H1 (cell line): ENCODE results near the gene CACNB2. TPM values are rescaled to one million over a fixed set of nuclear protein-coding genes. Genes with fewer than 3 reads are reported as not detected.

Experiments
- CTCF ChIA-PET: fragments of 300-600 bp; sonication (Branson Sonifier 250); formaldehyde crosslinking; loops from one replicate; lab custom pipeline; 2021; ENCODE audit not compliant: partially characterized antibody; lab: Charles Lee
- POLR2A ChIA-PET: fragments of 300-600 bp; sonication (Branson Sonifier 250); formaldehyde crosslinking; loops from one replicate; lab custom pipeline; 2021; ENCODE audit warnings: inconsistent platforms; ENCODE audit not compliant: partially characterized antibody; lab: Charles Lee
- DNase-seq, 2 experiments: peaks; one replicate each; pipeline versions ENCODE4 v3.0.0 to v3.0.0-alpha.2; 2010 to 2022; ENCODE audit warnings: low spot score in 2 of 2, low read depth in 1 of 2, mixed read lengths in 1 of 2
- FAIRE-seq: peaks from 2 replicates; lab custom pipeline; 2011; peaks lifted over from hg19 to GRCh38; lab: Jason Lieb, UNC
- H2AFZ ChIP-seq: 2 replicates; pipeline ENCODE4 v1.8.1; 2012; ENCODE audit warnings: low read length, inconsistent platforms
- H2AK5ac ChIP-seq: 2 replicates; pipeline ENCODE4 v1.6.1; 2013; ENCODE audit warnings: low read depth, low read length
- H2BK120ac ChIP-seq: replicated peaks from 2 replicates; pipeline ENCODE3; 2013; ENCODE audit warnings: low read depth, low read length, inconsistent platforms
- H2BK12ac ChIP-seq: 2 replicates; pipeline ENCODE4 v1.6.1; 2013; ENCODE audit warnings: low read depth, low read length
- H2BK15ac ChIP-seq: 2 replicates; pipeline ENCODE4 v1.6.1; 2013; ENCODE audit warnings: low read length
- H2BK20ac ChIP-seq: 2 replicates; pipeline ENCODE4 v1.6.1; 2013; ENCODE audit warnings: low read length
- H2BK5ac ChIP-seq: 2 replicates; pipeline ENCODE4 v1.6.1; 2013; ENCODE audit warnings: low read depth, low read length
- H3K14ac ChIP-seq: 2 replicates; pipeline ENCODE4 v1.6.1; 2013; ENCODE audit warnings: inconsistent platforms; ENCODE audit not compliant: insufficient read length
- H3K18ac ChIP-seq: 2 replicates; pipeline ENCODE4 v1.6.1; 2013; ENCODE audit warnings: low read length; ENCODE audit errors: extremely low read depth
- H3K23ac ChIP-seq: 2 replicates; pipeline ENCODE4 v1.6.1; 2013; ENCODE audit warnings: inconsistent platforms; ENCODE audit not compliant: insufficient read length
- H3K23me2 ChIP-seq: 2 replicates; pipeline ENCODE4 v1.6.1; 2013; ENCODE audit warnings: low read depth, low read length
- H3K27ac ChIP-seq: 2 replicates; pipeline ENCODE4 v1.6.1; 2011; ENCODE audit warnings: low read depth, low read length, inconsistent platforms
- H3K27me3 ChIP-seq, 4 experiments: replicated peaks in 1 of 4; 1 replicate in 1 of 4; 2 replicates in 3 of 4; pipeline versions ENCODE4 v1.6.1 to v1.8.1; 2011 to 2013; ENCODE audit warnings: low read length in 3 of 4, mild to moderate bottlenecking in 3 of 4, inconsistent platforms in 2 of 4, mixed read lengths in 2 of 4, moderate library complexity in 1 of 4; ENCODE audit not compliant: control insufficient read depth in 3 of 4, insufficient read depth in 3 of 4; ENCODE audit errors: extremely low read depth in 1 of 4
- H3K36me3 ChIP-seq, 4 experiments: 2 replicates each; pipeline versions ENCODE4 v1.6.1 to v1.8.1; 2011 to 2013; ENCODE audit warnings: mild to moderate bottlenecking in 4 of 4, low read length in 3 of 4, moderate library complexity in 2 of 4, control low read depth in 1 of 4, inconsistent platforms in 1 of 4; ENCODE audit not compliant: insufficient read depth in 4 of 4, control insufficient read depth in 2 of 4
- H3K4ac ChIP-seq: replicated peaks from 2 replicates; pipeline ENCODE3; 2013; ENCODE audit warnings: low read length, low read depth, mixed read lengths, inconsistent platforms; ENCODE audit not compliant: insufficient read length
- H3K4me1 ChIP-seq, 4 experiments: replicated peaks in 1 of 4; 1 replicate in 1 of 4; 2 replicates in 3 of 4; pipeline versions ENCODE4 v1.6.1 to v1.8.1; 2011 to 2013; ENCODE audit warnings: low read length in 3 of 4, inconsistent platforms in 2 of 4, mixed read lengths in 1 of 4; ENCODE audit not compliant: insufficient read depth in 4 of 4, control insufficient read depth in 3 of 4
- H3K4me2 ChIP-seq, 2 experiments: 2 replicates each; pipeline versions ENCODE4 v1.6.1 to v1.8.1; 2011 to 2013; ENCODE audit warnings: low read depth in 2 of 2, low read length in 2 of 2, control low read depth in 1 of 2, inconsistent platforms in 1 of 2, mild to moderate bottlenecking in 1 of 2; ENCODE audit not compliant: insufficient read depth in 1 of 2
- H3K4me3 ChIP-seq, 4 experiments: fragments of 200-600, 300-600 bp in 1 of 4; sonication (generic), shearing (Covaris generic), sonication (Bioruptor Twin) in 1 of 4; 2 replicates each; pipeline versions ENCODE4 v1.5.1 to v1.8.1; 2011 to 2016; ENCODE audit warnings: low read length in 4 of 4, low read depth in 3 of 4, control low read depth in 2 of 4, inconsistent platforms in 2 of 4, mild to moderate bottlenecking in 2 of 4, mixed read lengths in 1 of 4, moderate library complexity in 1 of 4; ENCODE audit not compliant: insufficient read depth in 2 of 4; ENCODE audit errors: extremely low read depth in 1 of 4
- H3K56ac ChIP-seq: replicated peaks from 2 replicates; pipeline ENCODE3; 2013; ENCODE audit warnings: low read depth, mild to moderate bottlenecking, mixed read lengths, low read length, inconsistent platforms; ENCODE audit not compliant: insufficient read length
- H3K79me1 ChIP-seq: 2 replicates; pipeline ENCODE4 v1.6.1; 2013; ENCODE audit warnings: low read depth, low read length, control low read depth
- H3K79me2 ChIP-seq, 2 experiments: 2 replicates each; pipeline versions ENCODE4 v1.6.1 to v1.8.1; 2012 to 2013; ENCODE audit warnings: low read length in 2 of 2, mild to moderate bottlenecking in 2 of 2, inconsistent platforms in 1 of 2; ENCODE audit not compliant: insufficient read depth in 2 of 2, control insufficient read depth in 1 of 2
- H3K9ac ChIP-seq, 4 experiments: replicated peaks in 1 of 4; 1 replicate in 1 of 4; 2 replicates in 3 of 4; pipeline versions ENCODE4 v1.6.1 to v1.8.1; 2011 to 2013; ENCODE audit warnings: low read depth in 3 of 4, low read length in 3 of 4, control low read depth in 2 of 4, mild to moderate bottlenecking in 2 of 4, moderate library complexity in 2 of 4, inconsistent platforms in 1 of 4; ENCODE audit errors: extremely low read depth in 1 of 4
- H3K9me3 ChIP-seq, 2 experiments: 2 replicates each; pipeline versions ENCODE4 v1.6.1 to v1.8.1; 2012 to 2013; ENCODE audit warnings: mild to moderate bottlenecking in 2 of 2, moderate library complexity in 2 of 2, control low read depth in 1 of 2, inconsistent platforms in 1 of 2, low read depth in 1 of 2, low read length in 1 of 2, mixed read lengths in 1 of 2; ENCODE audit not compliant: insufficient read depth in 2 of 2
- H4K20me1 ChIP-seq, 2 experiments: replicated peaks in 1 of 2; 2 replicates each; pipeline versions ENCODE3 to v1.8.1; 2011 to 2013; ENCODE audit warnings: inconsistent platforms in 2 of 2, low read length in 2 of 2, mild to moderate bottlenecking in 1 of 2; ENCODE audit not compliant: insufficient read depth in 2 of 2, control insufficient read depth in 1 of 2
- H4K5ac ChIP-seq: 2 replicates; pipeline ENCODE4 v1.6.1; 2013; ENCODE audit warnings: low read length, low read depth, mixed read lengths, inconsistent platforms; ENCODE audit not compliant: insufficient read length
- H4K8ac ChIP-seq: 2 replicates; pipeline ENCODE4 v1.8.0; 2013; ENCODE audit warnings: mild to moderate bottlenecking, moderate library complexity, low read length, inconsistent platforms; ENCODE audit not compliant: insufficient read depth; ENCODE audit errors: extremely low read depth
- H4K91ac ChIP-seq: replicated peaks from 2 replicates; pipeline ENCODE3; 2013; ENCODE audit warnings: low read length, mixed read lengths, inconsistent platforms; ENCODE audit not compliant: insufficient read length
- EP300 ChIP-seq, 2 experiments: IDR thresholded peaks; 1 replicate in 1 of 2; 2 replicates in 1 of 2; pipeline ENCODE4 v1.6.1; 2011 to 2012; ENCODE audit warnings: low read depth in 2 of 2, low read length in 2 of 2, mild to moderate bottlenecking in 2 of 2, borderline replicate concordance in 1 of 2, inconsistent platforms in 1 of 2, moderate library complexity in 1 of 2
- POU5F1 ChIP-seq: IDR thresholded peaks from 2 replicates; pipeline ENCODE4 v1.6.1; 2011; ENCODE audit warnings: low read depth, mild to moderate bottlenecking, low read length, moderate library complexity
- SAP30 ChIP-seq: fragments of 300-600 bp; sonication (generic); IDR thresholded peaks from 2 replicates; pipeline ENCODE4 v1.7.1; 2012; ENCODE audit warnings: low read length, moderate library complexity, mild to moderate bottlenecking, inconsistent platforms; ENCODE audit not compliant: insufficient read depth, insufficient replicate concordance
- WGBS, 2 experiments: shearing (Covaris generic) in 1 of 2; methylation state at CpG; one replicate each; pipeline versions ENCODE4 v1.1.6 to v1.1.7; 2013 to 2015; ENCODE audit warnings: low lambda C conversion rate in 2 of 2, mixed read lengths in 2 of 2, inconsistent platforms in 1 of 2, low coverage in 1 of 2, missing lambda C conversion rate in 1 of 2; ENCODE audit not compliant: insufficient replicate concordance in 2 of 2, insufficient coverage in 1 of 2, insufficient read length in 1 of 2; ENCODE audit errors: extremely low coverage in 1 of 2, missing lambda C conversion rate in 1 of 2; 5-methylcytosine and 5-hydroxymethylcytosine counted together
- polyA plus RNA-seq, 7 experiments: library from polyadenylated mRNA; depleted of rRNA in 3 of 7; stranded (reverse) in 5 of 7; unstranded in 2 of 7; fragments of >200 nt in 5 of 7; fragments of 200-250 nt in 2 of 7; gene quantifications; 1 replicate in 5 of 7; 2 replicates in 1 of 7; 4 replicates in 1 of 7; pipeline versions ENCODE4 v1.2.1 to v1.2.3, GENCODE V29; 2011 to 2013; ENCODE audit warnings: missing spikeins in 2 of 7, mixed read lengths in 2 of 7
- total RNA-seq: library from RNA; stranded (reverse); fragmentation: NEBNext Ultra II Directional; extraction: Animal tissue kit (Norgen Biotek cat#: 25700); gene quantifications from 2 replicates; pipeline ENCODE4 v1.2.1, GENCODE V29; 2021

The CACNB2 gene
- total and polyA plus RNA-seq, 2 of the 8 experiments (the other 6 are each of a cell fraction or from before 2014, with no cell fraction given): 2.4 to 3.2 TPM

GRCh38 chr10:18523025-18523424 lies 382.8 kb downstream of the CACNB2 start:
- Histone ChIP-seq H3K23ac (no peak overlapping the region), H3K14ac (no peak overlapping the region), H3K27ac (no peak overlapping the region), H3K9ac (no peak overlapping the region), H2AK5ac (no peak overlapping the region), H3K79me1 (no peaks in the 10 kb centered on the region), H4K8ac (no peak overlapping the region), H4K5ac (no peak overlapping the region), H3K79me2 (no peaks in the 10 kb centered on the region), H3K23me2 (no peaks in the 10 kb centered on the region), H3K36me3 (no peaks in the 10 kb centered on the region; a peak in 1 of 8 replicates), H3K4me2 (no peak overlapping the region), H3K27me3 (no peaks in the 10 kb centered on the region), H3K9me3 (no peaks in the 10 kb centered on the region), H2BK12ac (no peak overlapping the region), H2BK5ac (no peak overlapping the region), H4K20me1 (no peaks in the 10 kb centered on the region), H3K4me1 (no peaks in the 10 kb centered on the region), H2BK15ac (no peak overlapping the region), H3K18ac (no peak overlapping the region), H3K56ac (no peak overlapping the region), H2AFZ (no peak overlapping the region), H2BK20ac (no peak overlapping the region), H3K4me3 (no peak overlapping the region), H4K91ac (no peak overlapping the region), H3K4ac (no peak overlapping the region), H2BK120ac (no peak overlapping the region)
- 95% methylated on average over 1 of the region's 1 CpG; no CpG with 5 or more reads in 1 of the 2 experiments for WGBS, 2 experiments
- ChIA-PET POLR2A (no interaction called here), CTCF (no interaction called here)
- FAIRE-seq: no peak
- TF ChIP-seq EP300 (IDR thresholded peaks at IDR 0.05; ENCODE audit: borderline replicate concordance in 1 of 2, low read depth in 2 of 2, low read length in 2 of 2) (no peak), SAP30 (no peak), POU5F1 (no peak)
- DNase-seq: no peak
